Measurements from ENCODE around the gene THRB.

The THRB gene

GRCh38 chr3:24145981-24146822 lies 348.4 kb downstream of the THRB start:
- Histone ChIP-seq H2AK5ac (ENCODE audit: low read length) (no peak overlapping the region), H3K27me3 (ENCODE audit: insufficient read depth, low read length, poor library complexity) (no peaks in the 10 kb centered on the region), H2BK15ac (replicated peaks; ENCODE audit: low read depth) (no peak overlapping the region), H3K23ac (ENCODE audit: low read length) (no peak overlapping the region), H3K9ac (ENCODE audit: low read length) (no peak overlapping the region), H3K36me3 (ENCODE audit: control insufficient read depth, insufficient read depth, low read length) (no peaks in the 10 kb centered on the region), H3K56ac (ENCODE audit: low read length) (no peak overlapping the region), H2BK5ac (ENCODE audit: low read length) (no peak overlapping the region), H3K27ac (ENCODE audit: low read depth, low read length) (no peak overlapping the region), H3K79me2 (ENCODE audit: control insufficient read depth, insufficient read depth, low read length) (no peaks in the 10 kb centered on the region), H3K4me1 (ENCODE audit: control insufficient read depth, low read depth, low read length) (peaks cover 2% of the 10 kb centered on the region), H3K4ac (ENCODE audit: low read depth, low read length) (no peak overlapping the region), H4K8ac (ENCODE audit: low read depth, low read length) (no peak overlapping the region), H4K5ac (ENCODE audit: low read length) (no peak overlapping the region), H3K79me1 (ENCODE audit: low read length) (no peaks in the 10 kb centered on the region), H2BK120ac (ENCODE audit: low read depth, low read length) (no peak overlapping the region), H3K4me3 (ENCODE audit: low read length) (no peak overlapping the region), H3K4me2 (ENCODE audit: low read length) (no peak overlapping the region), H3K18ac (ENCODE audit: low read length) (no peak overlapping the region)
- no CpG with 5 or more reads among the region's 11 CpGs for WGBS (ENCODE audit: extremely low coverage, insufficient coverage, low lambda C conversion rate)
- DNase-seq: peak; percentile 64

GRCh38 chr3:24145481-24145880 lies 349.2 kb downstream of the THRB start:
- Histone ChIP-seq H3K79me2 (ENCODE audit: control insufficient read depth, insufficient read depth, low read length) (no peaks in the 10 kb centered on the region), H3K79me1 (ENCODE audit: low read length) (no peaks in the 10 kb centered on the region), H3K56ac (ENCODE audit: low read length) (no peak overlapping the region), H4K8ac (ENCODE audit: low read depth, low read length) (no peak overlapping the region), H3K4me2 (ENCODE audit: low read length) (no peak overlapping the region), H2AK5ac (ENCODE audit: low read length) (no peak overlapping the region), H3K23ac (ENCODE audit: low read length) (no peak overlapping the region), H3K27ac (ENCODE audit: low read depth, low read length) (no peak overlapping the region), H3K4ac (ENCODE audit: low read depth, low read length) (no peak overlapping the region), H2BK15ac (replicated peaks; ENCODE audit: low read depth) (no peak overlapping the region), H2BK5ac (ENCODE audit: low read length) (no peak overlapping the region), H3K18ac (ENCODE audit: low read length) (no peak overlapping the region), H4K5ac (ENCODE audit: low read length) (no peak overlapping the region), H3K4me3 (ENCODE audit: low read length) (no peak overlapping the region), H3K27me3 (ENCODE audit: insufficient read depth, low read length, poor library complexity) (no peaks in the 10 kb centered on the region), H3K4me1 (ENCODE audit: control insufficient read depth, low read depth, low read length) (peaks cover 2% of the 10 kb centered on the region), H3K9ac (ENCODE audit: low read length) (no peak overlapping the region), H2BK120ac (ENCODE audit: low read depth, low read length) (no peak overlapping the region), H3K36me3 (ENCODE audit: control insufficient read depth, insufficient read depth, low read length) (no peaks in the 10 kb centered on the region)
- DNase-seq: peak; percentile 13

GRCh38 chr3:24142127-24142526 lies 352.5 kb downstream of the THRB start:
- H4K8ac ChIP-seq (ENCODE audit: low read depth, low read length): no peak overlapping the region
- H3K23ac ChIP-seq (ENCODE audit: low read length): no peak overlapping the region
- no peaks in the 10 kb centered on the region for H3K79me2 ChIP-seq (ENCODE audit: control insufficient read depth, insufficient read depth, low read length)
- H3K56ac ChIP-seq (ENCODE audit: low read length): no peak overlapping the region
- H3K36me3 ChIP-seq (ENCODE audit: control insufficient read depth, insufficient read depth, low read length): no peaks in the 10 kb centered on the region
- no peaks in the 10 kb centered on the region for H3K79me1 ChIP-seq (ENCODE audit: low read length)
- H3K4me3 ChIP-seq (ENCODE audit: low read length): no peak overlapping the region
- H2BK120ac ChIP-seq (ENCODE audit: low read depth, low read length): no peak overlapping the region
- no CpG with 5 or more reads among the region's 1 CpG for WGBS (ENCODE audit: extremely low coverage, insufficient coverage, low lambda C conversion rate)
- H2AK5ac ChIP-seq (ENCODE audit: low read length): no peak overlapping the region
- no peak overlapping the region for H4K5ac ChIP-seq (ENCODE audit: low read length)
- no peaks in the 10 kb centered on the region for H3K27me3 ChIP-seq (ENCODE audit: insufficient read depth, low read length, poor library complexity)
- no peak overlapping the region for H3K27ac ChIP-seq (ENCODE audit: low read depth, low read length)
- no peak overlapping the region for H3K4ac ChIP-seq (ENCODE audit: low read depth, low read length)
- no peak overlapping the region for H2BK5ac ChIP-seq (ENCODE audit: low read length)
- H3K4me1 ChIP-seq (ENCODE audit: control insufficient read depth, low read depth, low read length): peaks cover 2% of the 10 kb centered on the region
- H2BK15ac ChIP-seq (replicated peaks; ENCODE audit: low read depth): no peak overlapping the region
- H3K18ac ChIP-seq (ENCODE audit: low read length): no peak overlapping the region
- no peak for DNase-seq
- no peak overlapping the region for H3K4me2 ChIP-seq (ENCODE audit: low read length)
- H3K9ac ChIP-seq (ENCODE audit: low read length): no peak overlapping the region

- Histone ChIP-seq H3K79me1 (ENCODE audit: low read length) (no peaks in the 10 kb centered on the region), H4K8ac (ENCODE audit: low read depth, low read length) (no peak overlapping the region), H2AK5ac (ENCODE audit: low read length) (no peak overlapping the region), H3K79me2 (ENCODE audit: control insufficient read depth, insufficient read depth, low read length) (no peaks in the 10 kb centered on the region), H3K56ac (ENCODE audit: low read length) (no peak overlapping the region), H3K4me2 (ENCODE audit: low read length) (no peak overlapping the region), H3K27ac (ENCODE audit: low read depth, low read length) (no peak overlapping the region), H3K4me3 (ENCODE audit: low read length) (no peak overlapping the region), H3K23ac (ENCODE audit: low read length) (no peak overlapping the region), H3K18ac (ENCODE audit: low read length) (no peak overlapping the region), H2BK5ac (ENCODE audit: low read length) (no peak overlapping the region), H3K27me3 (ENCODE audit: insufficient read depth, low read length, poor library complexity) (no peaks in the 10 kb centered on the region), H3K4me1 (ENCODE audit: control insufficient read depth, low read depth, low read length) (peaks cover 2% of the 10 kb centered on the region), H3K9ac (ENCODE audit: low read length) (no peak overlapping the region), H3K4ac (ENCODE audit: low read depth, low read length) (no peak overlapping the region), H3K36me3 (ENCODE audit: control insufficient read depth, insufficient read depth, low read length) (no peaks in the 10 kb centered on the region), H2BK15ac (replicated peaks; ENCODE audit: low read depth) (no peak overlapping the region), H2BK120ac (ENCODE audit: low read depth, low read length) (no peak overlapping the region), H4K5ac (ENCODE audit: low read length) (no peak overlapping the region)
- no CpG with 5 or more reads among the region's 2 CpGs for WGBS (ENCODE audit: extremely low coverage, insufficient coverage, low lambda C conversion rate)
- no peak for DNase-seq
Measured at GRCh38 chr3:24141548-24141947, 353.1 kb downstream of the THRB start.

- Histone ChIP-seq H4K5ac (ENCODE audit: low read length) (no peak overlapping the region), H2BK15ac (replicated peaks; ENCODE audit: low read depth) (no peak overlapping the region), H3K23ac (ENCODE audit: low read length) (no peak overlapping the region), H3K56ac (ENCODE audit: low read length) (no peak overlapping the region), H3K27me3 (ENCODE audit: insufficient read depth, low read length, poor library complexity) (no peaks in the 10 kb centered on the region), H2BK120ac (ENCODE audit: low read depth, low read length) (no peak overlapping the region), H3K4me3 (ENCODE audit: low read length) (no peak overlapping the region), H2BK5ac (ENCODE audit: low read length) (no peak overlapping the region), H2AK5ac (ENCODE audit: low read length) (no peak overlapping the region), H3K4me2 (ENCODE audit: low read length) (no peak overlapping the region), H3K79me2 (ENCODE audit: control insufficient read depth, insufficient read depth, low read length) (no peaks in the 10 kb centered on the region), H4K8ac (ENCODE audit: low read depth, low read length) (no peak overlapping the region), H3K4me1 (ENCODE audit: control insufficient read depth, low read depth, low read length) (no peaks in the 10 kb centered on the region), H3K18ac (ENCODE audit: low read length) (no peak overlapping the region), H3K27ac (ENCODE audit: low read depth, low read length) (no peak overlapping the region), H3K9ac (ENCODE audit: low read length) (no peak overlapping the region), H3K79me1 (ENCODE audit: low read length) (no peaks in the 10 kb centered on the region), H3K4ac (ENCODE audit: low read depth, low read length) (no peak overlapping the region), H3K36me3 (ENCODE audit: control insufficient read depth, insufficient read depth, low read length) (no peaks in the 10 kb centered on the region)
- no peak for DNase-seq
- no CpG with 5 or more reads among the region's 4 CpGs for WGBS (ENCODE audit: extremely low coverage, insufficient coverage, low lambda C conversion rate)
Measured at GRCh38 chr3:24139463-24140412, 354.9 kb downstream of the THRB start.
